ENCODE measurements around the gene TRAF7.

Gene TRAF7

DNA sequence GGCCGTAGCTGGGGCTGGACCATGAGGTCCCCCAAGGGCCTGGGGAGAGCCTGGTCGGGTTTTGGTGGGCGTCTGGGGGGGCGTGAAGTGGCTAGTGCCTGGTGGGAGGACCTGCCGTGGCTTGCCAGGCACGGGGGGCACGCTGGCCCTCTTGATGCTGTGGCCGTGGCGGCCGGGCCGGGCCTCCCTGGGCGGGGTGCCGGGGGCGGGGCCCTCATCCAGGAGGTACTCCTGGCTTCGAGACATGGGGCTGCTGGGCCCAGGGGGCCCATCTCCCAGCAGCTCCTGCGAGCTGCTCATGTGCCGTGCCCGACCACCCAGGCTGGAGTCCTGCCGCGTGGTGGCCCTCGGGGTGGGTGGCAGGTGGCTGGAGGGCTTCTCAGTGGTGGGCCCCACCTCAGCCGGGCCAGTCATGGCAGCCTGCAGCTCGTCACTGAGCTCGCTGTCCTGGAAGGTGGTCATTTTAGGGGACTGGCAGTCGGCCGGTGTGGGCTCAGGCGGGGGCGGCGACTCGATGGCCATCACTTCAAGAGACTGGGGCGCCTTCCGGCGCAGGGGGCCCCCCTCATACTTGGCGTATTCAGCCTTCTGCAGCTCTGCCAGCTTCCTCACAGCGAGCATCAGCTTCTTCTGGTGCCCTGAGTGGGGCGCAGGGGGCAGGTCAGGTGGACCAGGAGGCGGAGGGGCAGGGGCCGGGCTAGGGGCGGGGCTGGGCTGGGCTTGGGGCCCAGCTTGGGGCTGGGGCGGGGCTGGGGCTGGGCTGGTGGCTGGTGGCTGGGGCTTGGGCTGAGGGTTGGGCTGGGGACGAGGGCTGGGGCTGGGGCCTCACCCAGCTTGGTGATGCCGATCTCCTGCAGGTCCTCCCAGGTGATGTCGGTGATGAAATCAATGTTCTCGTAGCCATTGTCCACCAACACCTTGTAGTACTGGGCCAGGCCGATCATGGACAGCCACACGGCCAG is 25.7 kb downstream of the TRAF7 start:
- peaks cover 14% of the 10 kb centered on the region for H3K36me3 ChIP-seq (ENCODE audit: insufficient read depth, low read length)
- H3K4me1 ChIP-seq (ENCODE audit: insufficient read depth, low read length), result no peaks in the 10 kb centered on the region
- no peak overlapping the region for H3K4me2 ChIP-seq (ENCODE audit: insufficient read depth, low read length)
- H3K79me2 ChIP-seq (ENCODE audit: insufficient read depth, low read length), result no peaks in the 10 kb centered on the region
- no peak overlapping the region for H3K4me3 ChIP-seq (ENCODE audit: low read depth in 1 of 2, low read length in 2 of 2)
- DNase-seq, result no peak
- no peak for ATAC-seq (ENCODE audit: insufficient read depth, low read depth)
- H3K27me3 ChIP-seq (ENCODE audit: insufficient read depth, low read length, poor library complexity), result no peaks in the 10 kb centered on the region
- H2AFZ ChIP-seq (ENCODE audit: low read depth, low read length), result no peak overlapping the region
- TF ChIP-seq EZH2 (IDR thresholded peaks at IDR 0.05; ENCODE audit: borderline replicate concordance, low read depth, low read length, severe bottlenecking), result no peak
- TF ChIP-seq, protein P1, sequence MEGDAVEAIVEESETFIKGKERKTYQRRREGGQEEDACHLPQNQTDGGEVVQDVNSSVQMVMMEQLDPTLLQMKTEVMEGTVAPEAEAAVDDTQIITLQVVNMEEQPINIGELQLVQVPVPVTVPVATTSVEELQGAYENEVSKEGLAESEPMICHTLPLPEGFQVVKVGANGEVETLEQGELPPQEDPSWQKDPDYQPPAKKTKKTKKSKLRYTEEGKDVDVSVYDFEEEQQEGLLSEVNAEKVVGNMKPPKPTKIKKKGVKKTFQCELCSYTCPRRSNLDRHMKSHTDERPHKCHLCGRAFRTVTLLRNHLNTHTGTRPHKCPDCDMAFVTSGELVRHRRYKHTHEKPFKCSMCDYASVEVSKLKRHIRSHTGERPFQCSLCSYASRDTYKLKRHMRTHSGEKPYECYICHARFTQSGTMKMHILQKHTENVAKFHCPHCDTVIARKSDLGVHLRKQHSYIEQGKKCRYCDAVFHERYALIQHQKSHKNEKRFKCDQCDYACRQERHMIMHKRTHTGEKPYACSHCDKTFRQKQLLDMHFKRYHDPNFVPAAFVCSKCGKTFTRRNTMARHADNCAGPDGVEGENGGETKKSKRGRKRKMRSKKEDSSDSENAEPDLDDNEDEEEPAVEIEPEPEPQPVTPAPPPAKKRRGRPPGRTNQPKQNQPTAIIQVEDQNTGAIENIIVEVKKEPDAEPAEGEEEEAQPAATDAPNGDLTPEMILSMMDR (IDR thresholded peaks at IDR 0.05; ENCODE audit: borderline replicate concordance, extremely low read depth, low read length, poor library complexity, severe bottlenecking), result no peak
- no peak overlapping the region for H3K9ac ChIP-seq (ENCODE audit: low read depth, low read length)
- peaks cover 1% of the 10 kb centered on the region; the same call in 1 of the 2 replicates for H4K20me1 ChIP-seq (ENCODE audit: insufficient read depth, low read length)
- H3K9me3 ChIP-seq (ENCODE audit: insufficient read depth, low read length, severe bottlenecking), result no peaks in the 10 kb centered on the region
- no peak overlapping the region for H3K27ac ChIP-seq (ENCODE audit: low read length)

DNA sequence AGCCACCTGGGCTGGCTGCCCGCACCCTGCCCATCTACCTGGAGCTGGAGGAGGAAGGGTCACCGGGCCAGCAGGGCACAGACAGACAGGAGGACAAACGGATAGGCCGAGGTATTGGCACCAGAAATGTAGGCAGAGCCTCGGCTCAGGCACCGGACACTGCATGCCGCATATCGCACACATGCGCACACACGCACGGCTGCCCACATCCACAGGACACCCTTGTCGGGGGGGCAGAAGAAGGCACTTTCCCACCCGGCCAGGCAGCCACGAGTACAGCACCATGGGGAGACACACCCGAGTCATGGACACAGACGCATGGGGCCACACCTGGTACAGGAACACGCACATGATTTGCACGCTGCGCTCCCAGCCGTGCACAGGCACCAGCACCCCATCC is 26.4 kb downstream of the TRAF7 start:
- no peak for ATAC-seq (ENCODE audit: insufficient read depth, low read depth)
- no peak for DNase-seq
- Histone ChIP-seq H3K36me3 (ENCODE audit: insufficient read depth, low read length) (peaks cover 8% of the 10 kb centered on the region), H4K20me1 (ENCODE audit: insufficient read depth, low read length) (no peaks in the 10 kb centered on the region; the same call in 1 of the 2 replicates), H3K79me2 (ENCODE audit: insufficient read depth, low read length) (no peaks in the 10 kb centered on the region), H3K27ac (ENCODE audit: low read length) (no peak overlapping the region), H3K4me1 (ENCODE audit: insufficient read depth, low read length) (no peaks in the 10 kb centered on the region), H2AFZ (ENCODE audit: low read depth, low read length) (no peak overlapping the region), H3K27me3 (ENCODE audit: insufficient read depth, low read length, poor library complexity) (no peaks in the 10 kb centered on the region), H3K4me2 (ENCODE audit: insufficient read depth, low read length) (no peak overlapping the region), H3K9me3 (ENCODE audit: insufficient read depth, low read length, severe bottlenecking) (no peaks in the 10 kb centered on the region), H3K9ac (ENCODE audit: low read depth, low read length) (no peak overlapping the region), H3K4me3 (ENCODE audit: low read depth in 1 of 2, low read length in 2 of 2) (no peak overlapping the region)
- no peak for TF ChIP-seq EZH2 (IDR thresholded peaks at IDR 0.05; ENCODE audit: borderline replicate concordance, low read depth, low read length, severe bottlenecking)
- TF ChIP-seq, protein P1 (IDR thresholded peaks at IDR 0.05; ENCODE audit: borderline replicate concordance, extremely low read depth, low read length, poor library complexity, severe bottlenecking), result no peak

DNA sequence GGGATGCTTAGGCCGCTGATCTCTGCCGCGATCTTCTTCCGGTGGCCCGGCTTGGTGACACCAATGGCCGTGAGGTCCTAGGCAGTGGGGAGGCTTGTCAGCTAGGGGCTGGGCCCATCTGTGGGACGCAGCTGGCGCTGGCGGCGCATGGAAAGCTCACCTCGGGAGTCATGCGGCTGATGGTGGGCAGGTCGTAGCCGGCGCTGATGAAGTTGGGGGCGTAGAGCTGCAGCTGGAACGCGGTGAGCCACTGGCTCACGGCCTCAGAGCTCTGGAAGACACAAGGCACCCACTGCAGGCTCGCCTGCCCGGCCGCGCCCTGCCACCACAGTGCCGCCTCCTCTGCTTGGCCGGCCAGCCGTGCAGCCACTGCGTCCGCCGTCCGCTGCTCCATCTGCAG is 28.1 kb downstream of the TRAF7 start:
- Histone ChIP-seq H3K4me1 (ENCODE audit: insufficient read depth, low read length) (no peaks in the 10 kb centered on the region), H2AFZ (ENCODE audit: low read depth, low read length) (no peak overlapping the region), H3K36me3 (ENCODE audit: insufficient read depth, low read length) (no peaks in the 10 kb centered on the region), H3K4me2 (ENCODE audit: insufficient read depth, low read length) (no peak overlapping the region), H3K79me2 (ENCODE audit: insufficient read depth, low read length) (no peaks in the 10 kb centered on the region), H4K20me1 (ENCODE audit: insufficient read depth, low read length) (no peaks in the 10 kb centered on the region; the same call in 1 of the 2 replicates), H3K4me3 (ENCODE audit: low read depth in 1 of 2, low read length in 2 of 2) (no peak overlapping the region), H3K9me3 (ENCODE audit: insufficient read depth, low read length, severe bottlenecking) (no peaks in the 10 kb centered on the region), H3K27me3 (ENCODE audit: insufficient read depth, low read length, poor library complexity) (no peaks in the 10 kb centered on the region), H3K27ac (ENCODE audit: low read length) (no peak overlapping the region), H3K9ac (ENCODE audit: low read depth, low read length) (no peak overlapping the region)
- TF ChIP-seq, protein P1 (IDR thresholded peaks at IDR 0.05; ENCODE audit: borderline replicate concordance, extremely low read depth, low read length, poor library complexity, severe bottlenecking), result no peak
- no peak for TF ChIP-seq EZH2 (IDR thresholded peaks at IDR 0.05; ENCODE audit: borderline replicate concordance, low read depth, low read length, severe bottlenecking)
- no peak for DNase-seq
- no peak for ATAC-seq (ENCODE audit: insufficient read depth, low read depth)

Measured in DND-41 (cell line).